Activated CD4-positive, alpha-beta T cell treated with anti-CD3 and anti-CD28 coated beads, Interleukin-2, amount 10 ng/mL, durations not matched to agents 7 days and 5 days (primary cell): ENCODE data around the gene BCL2L2. TPM values are rescaled to one million over a fixed set of nuclear protein-coding genes. Genes with fewer than 3 reads are reported as not detected.

Experiments
- CTCF ChIA-PET: fragments of 350-600 bp; sonication (Branson Sonifier 250); formaldehyde crosslinking; loops from one replicate; lab custom pipeline; 2021; ENCODE audit warnings: antibody characterized with exemption; lab: Charles Lee
- POLR2A ChIA-PET: fragments of 350-600 bp; sonication (Branson Sonifier 250); formaldehyde crosslinking; loops from one replicate; lab custom pipeline; 2021; ENCODE audit warnings: antibody characterized with exemption; lab: Charles Lee
- DNase-seq: peaks from one replicate; pipeline ENCODE4 v3.0.0-alpha.2; 2020
- H3K27ac Mint-ChIP-seq: one replicate; pipeline ENCODE4 v1.8.0; 2021; ENCODE audit warnings: mild to moderate bottlenecking, moderate library complexity, mixed read lengths
- H3K27me3 Mint-ChIP-seq: one replicate; pipeline ENCODE4 v1.8.0; 2021; ENCODE audit warnings: mixed read lengths
- H3K36me3 Mint-ChIP-seq: one replicate; pipeline ENCODE4 v1.8.0; 2021; ENCODE audit warnings: low read depth, mixed read lengths
- H3K4me1 Mint-ChIP-seq: one replicate; pipeline ENCODE4 v1.8.0; 2021; ENCODE audit warnings: mixed read lengths
- H3K4me3 Mint-ChIP-seq: one replicate; pipeline ENCODE4 v1.8.0; 2021; ENCODE audit warnings: mild to moderate bottlenecking, moderate library complexity, mixed read lengths
- H3K9me3 Mint-ChIP-seq: one replicate; pipeline ENCODE4 v1.8.0; 2021; ENCODE audit warnings: mixed read lengths
- total RNA-seq, 2 experiments: library from RNA; stranded (reverse); gene quantifications; one replicate each; pipeline ENCODE4 v1.2.3, GENCODE V29; 2021

The BCL2L2 gene
- total RNA-seq, 2 experiments from 2014 or later: 1.7 to 3.2 TPM

DNA sequence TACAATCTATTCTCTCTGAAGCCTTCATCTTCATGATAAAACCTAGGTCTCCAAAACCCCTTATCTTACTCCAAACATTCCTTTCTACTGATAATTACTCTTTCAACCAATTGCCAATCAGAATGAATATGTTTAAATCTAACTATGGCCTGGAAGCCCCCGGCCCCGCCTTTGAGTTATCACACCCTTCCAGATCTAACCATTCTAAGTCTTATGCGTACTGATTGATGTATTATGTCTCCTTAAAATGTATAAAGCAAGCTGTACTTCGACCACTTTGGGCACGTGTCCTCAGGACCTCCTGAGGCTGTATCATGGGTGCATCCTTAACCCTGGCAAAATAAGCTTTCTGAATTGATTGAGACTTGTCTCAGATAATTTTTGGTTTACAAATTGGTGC lies 29.0 kb downstream of the BCL2L2 start:
- ChIA-PET POLR2A (interaction anchor here (0.7 kb wide), 1 partner anchor 233 kb away, joined by 4 read pairs; no protein-coding TSS in a partner anchor), CTCF (interaction anchor here (0.6 to 0.7 kb wide), 2 partner anchors 15 to 58 kb away, joined by 3 read pairs; no protein-coding TSS in a partner anchor)
- Mint-ChIP-seq H3K27me3 (peaks cover 26% of the 10 kb centered on the region), H3K36me3 (no peaks in the 10 kb centered on the region), H3K27ac (no peak overlapping the region), H3K9me3 (no peaks in the 10 kb centered on the region), H3K4me1 (no peaks in the 10 kb centered on the region), H3K4me3 (no peak overlapping the region)
- no peak for DNase-seq

DNA sequence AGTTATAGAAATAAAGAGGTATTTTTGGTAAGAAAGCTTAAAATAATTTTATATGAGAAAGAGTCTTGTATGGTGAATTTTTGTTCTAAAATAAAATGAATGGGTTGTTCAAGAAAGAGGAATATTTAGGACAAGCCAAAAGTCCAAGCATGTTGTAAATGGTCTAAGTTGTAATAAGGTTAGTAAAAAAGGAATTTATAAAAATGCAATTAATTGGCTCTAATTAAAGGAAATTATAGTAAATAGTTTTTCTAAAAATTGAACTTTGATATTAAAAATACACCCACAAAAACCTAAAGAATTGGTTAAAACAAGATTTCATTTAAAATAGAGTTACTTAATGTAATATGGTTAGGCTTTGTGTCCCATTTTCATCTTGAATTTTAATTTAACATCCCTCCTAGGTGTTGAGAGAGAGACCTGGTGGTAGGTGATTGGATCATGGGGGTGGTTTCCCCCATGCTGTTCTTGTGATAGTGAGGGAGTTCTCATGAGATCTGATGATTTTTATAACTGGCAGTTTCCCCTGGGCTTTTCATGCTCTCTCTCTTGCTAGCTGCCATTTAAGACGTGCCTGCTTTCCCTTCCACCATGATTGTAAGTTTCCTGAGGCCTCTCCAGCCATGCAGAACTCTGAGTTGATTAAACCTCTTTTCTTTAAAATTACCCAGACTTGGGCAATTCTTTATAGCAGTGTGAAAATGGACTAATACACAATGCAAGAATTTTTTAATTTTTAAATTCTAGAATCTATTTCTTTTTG lies 33.1 kb downstream of the BCL2L2 start:
- Mint-ChIP-seq H3K36me3 (no peaks in the 10 kb centered on the region), H3K27me3 (peaks cover 28% of the 10 kb centered on the region), H3K4me3 (no peak overlapping the region), H3K27ac (no peak overlapping the region), H3K9me3 (no peaks in the 10 kb centered on the region), H3K4me1 (no peaks in the 10 kb centered on the region)
- DNase-seq: no peak
- CTCF ChIA-PET: no interaction called here
- POLR2A ChIA-PET: no interaction called here

DNA sequence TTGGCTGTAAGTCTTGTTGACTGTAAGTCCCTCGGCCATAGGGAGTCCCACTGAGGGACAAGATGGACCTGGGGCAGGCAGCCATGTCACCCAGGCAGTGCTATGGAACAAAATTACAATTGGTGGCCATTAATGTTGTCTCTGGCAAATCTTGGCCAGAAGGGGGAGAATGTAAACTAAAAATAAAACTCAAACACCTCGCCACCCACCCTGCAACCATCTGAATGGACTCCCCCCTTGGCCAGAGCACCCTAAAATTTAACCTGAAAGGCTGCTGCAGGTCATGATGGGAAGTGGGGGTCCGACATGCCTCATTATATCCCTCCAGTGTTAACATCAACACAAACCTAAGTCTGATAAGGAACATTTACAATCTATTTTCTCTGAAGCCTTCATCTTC lies 37.8 kb downstream of the BCL2L2 start:
- ChIA-PET CTCF (interaction anchor here (0.9 kb wide), 1 partner anchor 33 kb away, joined by 3 read pairs; no protein-coding TSS in a partner anchor), POLR2A (no interaction called here)
- H3K36me3 Mint-ChIP-seq: no peaks in the 10 kb centered on the region
- no peaks in the 10 kb centered on the region for H3K9me3 Mint-ChIP-seq
- H3K27me3 Mint-ChIP-seq: peaks cover 7% of the 10 kb centered on the region
- no peak for DNase-seq
- no peak overlapping the region for H3K4me3 Mint-ChIP-seq
- H3K4me1 Mint-ChIP-seq: no peaks in the 10 kb centered on the region
- H3K27ac Mint-ChIP-seq: no peak overlapping the region

DNA sequence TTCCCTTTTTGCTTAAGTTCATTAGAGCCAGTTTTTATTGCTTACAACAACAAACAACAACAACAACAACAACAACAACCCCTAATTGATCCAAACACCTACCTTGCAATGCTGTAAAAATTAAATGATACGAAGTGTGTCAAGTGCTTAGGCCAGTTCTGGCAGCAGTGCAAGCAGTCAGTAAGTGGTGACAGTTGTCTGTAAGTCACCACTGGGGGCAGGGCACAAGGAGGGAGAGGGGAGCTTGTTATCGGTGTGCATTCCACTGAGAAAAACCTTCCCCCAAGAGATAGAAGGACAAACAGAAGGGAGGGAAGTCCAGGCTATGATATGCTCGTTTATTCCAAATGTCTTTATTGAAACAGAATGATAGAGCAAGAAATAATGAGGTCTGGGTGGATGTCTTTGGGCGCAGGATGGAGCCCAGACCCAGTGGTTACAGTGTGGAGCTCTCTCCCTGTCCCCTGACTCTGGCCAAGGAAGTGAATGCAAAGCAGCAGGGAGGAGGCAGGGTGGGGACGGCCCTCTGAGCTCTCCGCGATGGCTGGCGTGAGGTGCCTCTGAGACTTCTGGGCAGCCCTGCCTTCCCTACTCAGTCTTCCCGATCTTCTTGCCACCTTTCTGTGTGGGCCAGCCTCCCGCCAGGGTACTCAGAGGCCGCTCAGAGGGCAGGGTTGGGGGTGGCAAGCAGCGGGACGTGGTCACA lies 39.5 kb downstream of the BCL2L2 start:
- H3K27ac Mint-ChIP-seq: no peak overlapping the region
- peaks cover 12% of the 10 kb centered on the region for H3K27me3 Mint-ChIP-seq
- no peaks in the 10 kb centered on the region for H3K36me3 Mint-ChIP-seq
- peaks cover 2% of the 10 kb centered on the region for H3K4me1 Mint-ChIP-seq
- ChIA-PET CTCF (interaction anchor here (0.6 to 1.8 kb wide), 7 partner anchors 9 to 1829 kb away, joined by 3 to 4 read pairs (median 3); partner anchors contain the start of gene PPP1R3E), POLR2A (interaction anchor here (0.6 kb wide), 1 partner anchor 209 kb away, joined by 3 read pairs; no protein-coding TSS in a partner anchor)
- no peaks in the 10 kb centered on the region for H3K9me3 Mint-ChIP-seq
- no peak overlapping the region for H3K4me3 Mint-ChIP-seq
- no peak for DNase-seq

DNA sequence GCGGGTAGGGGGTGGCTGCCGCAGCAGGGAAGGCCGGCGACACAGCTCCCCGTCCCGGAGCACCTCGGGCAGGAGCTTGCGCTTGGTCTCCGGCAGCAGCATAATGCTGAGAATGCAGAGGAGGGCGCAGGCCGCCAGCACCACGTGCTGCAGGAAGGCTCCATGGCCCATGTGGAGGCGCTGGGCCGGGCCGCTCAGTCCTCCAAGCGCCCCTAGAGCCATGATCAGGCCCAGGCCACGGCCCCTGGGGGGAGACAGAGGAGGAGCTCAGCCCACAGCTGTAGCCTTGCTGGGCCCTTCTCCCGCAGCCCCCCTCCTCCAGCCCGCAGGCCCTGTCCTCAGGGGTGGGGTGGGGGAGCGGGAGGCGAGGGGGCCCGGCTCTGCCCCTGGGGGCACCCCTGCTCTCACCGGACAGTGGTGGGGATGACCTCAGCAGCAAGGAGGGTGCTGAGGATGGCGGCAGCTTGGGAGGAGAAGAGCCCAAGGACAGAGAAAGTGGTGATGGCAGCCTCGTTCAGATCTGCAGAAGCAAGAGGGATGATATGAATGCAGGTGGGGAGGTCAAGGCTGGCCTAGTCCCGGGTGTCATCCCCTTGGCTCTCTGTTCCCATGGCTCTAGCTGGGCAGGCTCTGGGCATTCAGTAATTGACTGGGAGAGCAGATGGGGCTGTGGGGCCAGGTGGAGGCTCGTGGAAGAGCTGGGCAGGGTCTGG lies 40.2 kb downstream of the BCL2L2 start:
- Mint-ChIP-seq H3K4me1 (peaks cover 4% of the 10 kb centered on the region), H3K9me3 (no peaks in the 10 kb centered on the region), H3K36me3 (no peaks in the 10 kb centered on the region), H3K27me3 (peaks cover 15% of the 10 kb centered on the region), H3K4me3 (no peak overlapping the region), H3K27ac (no peak overlapping the region)
- ChIA-PET CTCF (interaction anchor here (0.6 to 1.8 kb wide), 5 partner anchors 11 to 1829 kb away, joined by 3 to 7 read pairs (median 3); no protein-coding TSS in a partner anchor), POLR2A (no interaction called here)
- DNase-seq: no peak

DNA sequence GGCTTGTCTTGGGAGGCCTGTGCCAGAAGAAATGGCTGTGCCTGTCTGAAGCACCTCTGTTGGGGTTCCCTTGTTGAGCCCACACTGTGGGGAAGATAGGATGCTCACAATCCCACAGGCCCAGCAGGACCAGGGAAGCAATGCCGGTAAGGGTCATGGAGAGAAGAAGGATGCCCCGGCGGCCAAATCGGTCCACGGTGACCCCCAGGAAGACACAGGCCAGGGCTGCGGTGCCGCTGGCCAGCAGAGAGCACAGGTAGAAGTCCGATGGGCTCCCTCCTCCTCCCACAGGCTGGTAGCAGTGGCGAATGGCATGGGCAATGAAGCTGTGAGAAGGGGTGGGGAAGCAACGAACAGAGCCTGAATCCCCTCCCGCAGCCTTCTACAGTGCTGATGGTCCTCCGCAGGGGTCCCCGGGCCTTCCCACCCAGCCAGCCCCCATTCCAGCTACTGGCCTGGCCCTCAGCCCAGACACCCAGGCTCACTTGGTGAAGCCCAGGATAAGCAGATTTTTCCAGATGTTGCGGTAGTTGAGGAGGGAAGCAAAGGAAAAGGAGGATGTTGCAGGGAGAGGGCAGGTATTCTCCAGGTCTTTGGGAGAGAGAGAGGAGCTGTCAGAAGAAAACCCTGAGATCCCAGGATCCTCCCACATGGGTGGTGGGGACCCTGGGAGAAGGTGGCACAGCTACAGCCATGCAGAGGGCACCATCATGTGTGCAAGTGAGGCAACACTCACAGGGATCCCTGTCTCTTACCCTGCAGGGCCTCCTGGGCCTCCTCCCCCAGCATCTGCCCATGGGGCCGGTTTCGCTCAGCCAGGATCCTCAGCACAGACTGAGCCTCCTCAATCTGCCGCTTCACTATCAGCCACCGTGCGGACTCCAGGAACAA lies 41.0 kb downstream of the BCL2L2 start:
- no peak for DNase-seq
- Mint-ChIP-seq H3K27ac (no peak overlapping the region), H3K4me3 (no peak overlapping the region), H3K9me3 (no peaks in the 10 kb centered on the region), H3K36me3 (no peaks in the 10 kb centered on the region), H3K27me3 (peaks cover 15% of the 10 kb centered on the region), H3K4me1 (peaks cover 4% of the 10 kb centered on the region)
- CTCF ChIA-PET: interaction anchor here (1.1 kb wide), 2 partner anchors 20 to 32 kb away, joined by 3 to 7 read pairs; no protein-coding TSS in a partner anchor
- POLR2A ChIA-PET: no interaction called here

DNA sequence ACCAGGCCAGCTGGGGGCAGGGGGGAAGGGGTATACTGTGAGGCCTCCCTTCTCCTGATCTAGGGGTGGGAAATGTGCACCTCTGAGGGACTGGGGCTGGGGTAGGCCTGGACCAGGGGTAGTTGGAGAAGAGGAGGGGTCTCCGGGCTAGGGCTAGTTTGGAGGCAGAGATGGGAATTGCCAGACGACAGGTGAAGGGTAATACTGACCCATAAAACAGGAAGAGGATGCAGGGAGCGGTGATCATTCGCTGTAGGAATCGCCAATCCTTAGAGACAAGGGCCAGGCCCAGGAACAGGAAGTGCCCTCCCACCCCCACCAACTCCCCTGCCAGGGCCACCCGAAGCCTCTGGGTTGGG lies 41.6 kb downstream of the BCL2L2 start:
- POLR2A ChIA-PET: no interaction called here
- CTCF ChIA-PET: interaction anchor here (1.1 kb wide), 1 partner anchor 32 kb away, joined by 7 read pairs; no protein-coding TSS in a partner anchor
- Mint-ChIP-seq H3K4me1 (peaks cover 9% of the 10 kb centered on the region), H3K4me3 (no peak overlapping the region), H3K27ac (no peak overlapping the region), H3K9me3 (no peaks in the 10 kb centered on the region), H3K27me3 (peaks cover 21% of the 10 kb centered on the region), H3K36me3 (no peaks in the 10 kb centered on the region)
- no peak for DNase-seq

DNA sequence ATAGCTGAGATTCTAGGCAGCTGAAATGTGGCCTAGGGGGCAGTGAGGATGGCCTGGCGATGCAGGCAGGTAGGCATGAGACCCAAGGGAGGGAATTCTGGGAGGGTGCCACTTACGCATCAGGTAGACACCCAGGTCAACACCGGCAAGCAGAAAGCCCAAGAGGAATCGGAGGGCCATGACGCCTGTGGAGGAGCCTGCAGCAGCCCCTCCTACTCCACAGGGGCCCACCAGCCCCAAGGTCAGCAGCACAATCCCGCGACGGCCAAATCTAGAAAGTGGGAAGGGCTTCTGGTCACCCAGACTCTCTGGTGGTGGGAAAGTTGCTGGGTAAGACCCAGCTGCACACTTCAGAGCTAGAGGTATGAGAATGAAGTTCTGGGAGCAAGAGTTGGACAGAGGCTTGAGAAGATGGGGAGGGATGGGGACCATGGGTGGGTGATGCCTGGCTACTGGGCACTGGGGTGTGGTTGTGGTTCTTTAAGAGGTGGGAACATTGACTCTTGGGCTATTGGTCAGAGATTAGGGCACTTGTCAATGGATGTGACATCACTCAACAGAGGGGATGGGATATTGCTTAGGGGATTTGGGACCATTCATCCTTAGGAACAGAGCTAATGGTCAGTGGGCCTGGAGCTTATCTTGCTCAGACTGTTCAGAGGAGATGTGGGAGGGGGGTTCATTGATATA lies 42.7 kb downstream of the BCL2L2 start:
- Mint-ChIP-seq H3K9me3 (no peaks in the 10 kb centered on the region), H3K4me1 (peaks cover 9% of the 10 kb centered on the region), H3K27me3 (peaks cover 29% of the 10 kb centered on the region), H3K27ac (no peak overlapping the region), H3K36me3 (no peaks in the 10 kb centered on the region), H3K4me3 (no peak overlapping the region)
- ChIA-PET POLR2A (no interaction called here), CTCF (no interaction called here)
- no peak for DNase-seq

DNA sequence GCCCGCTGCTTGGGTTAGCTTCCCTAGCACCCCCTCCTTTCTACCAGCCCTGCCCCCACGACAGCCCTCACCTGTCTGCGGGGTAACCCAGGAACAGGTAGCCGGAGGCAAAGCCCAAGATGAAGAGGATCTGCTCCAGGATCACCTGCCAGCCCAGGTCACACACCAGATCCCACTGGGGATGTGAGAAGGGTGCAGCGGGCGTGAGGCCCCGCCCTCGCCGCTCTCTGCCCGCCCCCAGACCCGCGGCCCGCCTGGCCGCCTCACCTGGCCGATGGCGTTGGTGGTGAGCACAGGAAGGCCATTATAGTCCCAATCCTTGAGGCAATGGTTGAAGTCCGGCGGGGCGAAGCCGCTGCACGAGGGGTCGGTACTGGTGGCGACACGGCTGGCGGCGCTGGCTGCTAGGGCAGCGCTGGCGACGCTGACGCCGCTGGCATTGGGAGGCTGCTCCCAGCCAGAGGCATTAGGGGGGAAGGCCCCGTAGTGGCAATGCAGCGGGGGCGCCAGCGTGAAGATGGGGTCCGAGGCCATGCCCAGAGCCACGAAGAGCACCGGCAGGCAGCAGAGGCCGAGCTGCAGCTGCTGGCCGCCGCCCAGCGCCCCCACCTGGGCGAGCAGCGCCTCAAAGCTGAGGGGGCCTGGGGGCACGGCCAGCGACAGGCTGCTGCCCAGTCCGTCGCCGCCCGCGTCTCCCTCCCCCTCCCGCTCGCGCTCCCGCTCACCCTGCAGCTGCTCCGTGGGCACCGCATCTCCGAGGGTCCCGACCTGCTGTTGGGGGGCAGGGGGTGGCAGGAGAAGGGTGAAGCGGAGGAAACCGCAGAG lies 45.3 kb downstream of the BCL2L2 start:
- Mint-ChIP-seq H3K4me1 (peaks cover 9% of the 10 kb centered on the region), H3K27ac (no peak overlapping the region), H3K36me3 (no peaks in the 10 kb centered on the region), H3K4me3 (peak overlapping the region; percentile 66), H3K27me3 (peaks cover 41% of the 10 kb centered on the region), H3K9me3 (no peaks in the 10 kb centered on the region)
- ChIA-PET POLR2A (no interaction called here), CTCF (interaction anchor here (0.6 to 1.2 kb wide), 3 partner anchors 41 to 763 kb away, joined by 3 read pairs; no protein-coding TSS in a partner anchor)
- no peak for DNase-seq

DNA sequence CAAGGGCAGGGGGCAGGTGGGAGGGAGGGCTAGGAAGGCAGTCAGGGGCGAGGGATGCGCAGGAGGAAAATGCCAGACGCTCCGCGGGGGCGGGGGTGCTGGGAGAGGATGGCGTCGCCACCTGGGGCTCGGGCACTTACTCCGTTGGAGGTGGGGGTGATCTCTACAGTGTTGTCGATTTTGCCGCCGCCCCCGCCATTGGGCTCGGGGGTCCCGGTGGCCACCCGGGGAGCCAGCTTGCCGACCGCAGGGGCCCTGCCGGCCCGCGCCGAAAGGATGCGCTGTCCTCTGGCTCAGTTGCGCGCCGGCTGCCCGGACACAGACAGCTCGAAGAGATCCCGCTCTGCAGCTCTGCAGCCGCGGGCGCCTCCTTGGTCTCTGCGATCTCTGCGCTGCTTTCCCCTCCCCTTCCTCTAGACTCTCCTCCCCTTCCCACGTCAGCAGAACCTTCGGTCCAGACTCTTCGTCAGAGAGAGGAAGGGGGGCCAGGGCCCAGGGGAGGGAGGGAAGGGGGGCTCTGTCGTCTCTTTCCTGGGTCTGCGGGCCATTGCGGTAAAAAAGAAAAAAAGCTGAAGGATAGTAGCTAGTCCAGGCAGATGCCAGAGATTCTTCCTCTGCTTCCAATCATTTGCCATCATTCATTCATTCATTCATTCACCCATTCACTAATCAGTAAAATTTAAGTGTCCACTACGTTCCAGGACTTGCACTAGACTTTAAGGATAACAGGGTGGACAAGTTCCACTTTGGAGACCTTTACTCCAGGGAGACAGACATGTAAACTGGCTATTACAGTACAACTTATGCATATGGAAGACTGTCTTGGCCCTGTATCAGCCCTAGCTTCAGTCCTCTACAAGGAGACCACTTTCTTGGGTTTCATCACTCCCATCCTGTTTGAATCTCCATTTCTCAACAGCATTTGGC lies 46.1 kb downstream of the BCL2L2 start, which contains the start of gene SLC22A17:
TSS of gene SLC22A17 (minus strand) at position 382 of the 927 bp plus-strand sequence.
- Mint-ChIP-seq H3K36me3 (no peaks in the 10 kb centered on the region), H3K27ac (no peak within 1 kb of the TSS), H3K9me3 (no peaks in the 10 kb centered on the region), H3K27me3 (peaks cover 41% of the 10 kb centered on the region), H3K4me3 (peak within 1 kb of the TSS; percentile 66), H3K4me1 (peaks cover 9% of the 10 kb centered on the region)
- DNase-seq: peak; percentile 53
- POLR2A ChIA-PET: no interaction called here
- CTCF ChIA-PET: interaction anchor here (0.6 to 2.4 kb wide), 8 partner anchors 9 to 763 kb away, joined by 3 to 8 read pairs (median 3); no protein-coding TSS in a partner anchor
